Activated CD4-positive, alpha-beta memory T cell treated with anti-CD3 and anti-CD28 coated beads for 36 hours (primary cell): ENCODE data around the gene SH3D19. TPM values are rescaled to one million over a fixed set of nuclear protein-coding genes. Genes with fewer than 3 reads are reported as not detected.

Experiments
- CTCF ChIA-PET: fragments of 350-600 bp; sonication (Branson Sonifier 250); formaldehyde crosslinking; loops from one replicate; lab custom pipeline; 2021; ENCODE audit warnings: antibody characterized with exemption, inconsistent platforms; lab: Charles Lee
- POLR2A ChIA-PET: fragments of 350-600 bp; sonication (Branson Sonifier 250); formaldehyde crosslinking; loops from one replicate; lab custom pipeline; 2021; ENCODE audit warnings: antibody characterized with exemption; lab: Charles Lee
- DNase-seq: peaks from one replicate; pipeline ENCODE4 v3.0.0-alpha.2; 2020
- H3K27ac Mint-ChIP-seq: one replicate; pipeline ENCODE4 v1.8.0; 2021; ENCODE audit warnings: mixed read lengths
- H3K27me3 Mint-ChIP-seq: one replicate; pipeline ENCODE4 v1.8.0; 2021; ENCODE audit warnings: mixed read lengths
- H3K36me3 Mint-ChIP-seq: one replicate; pipeline ENCODE4 v1.8.0; 2021; ENCODE audit warnings: mixed read lengths
- H3K4me1 Mint-ChIP-seq: one replicate; pipeline ENCODE4 v1.8.0; 2021; ENCODE audit warnings: low read depth, mixed read lengths
- H3K4me3 Mint-ChIP-seq: one replicate; pipeline ENCODE4 v1.8.0; 2021; ENCODE audit warnings: mild to moderate bottlenecking, mixed read lengths
- H3K9me3 Mint-ChIP-seq: one replicate; pipeline ENCODE4 v1.8.0; 2021; ENCODE audit warnings: mixed read lengths
- intact Hi-C: fragments of 100-400 bp; cut with micrococcal nuclease; formaldehyde crosslinking; loops from one replicate; pipeline ENCODE4 v1.15.1; 2023
- total RNA-seq, 2 experiments: library from RNA; stranded (reverse); gene quantifications; one replicate each; pipeline ENCODE4 v1.2.3, GENCODE V29; 2021

SH3D19 gene
- total RNA-seq, 2 experiments from 2014 or later: 0.68 TPM; not detected in 1

DNA sequence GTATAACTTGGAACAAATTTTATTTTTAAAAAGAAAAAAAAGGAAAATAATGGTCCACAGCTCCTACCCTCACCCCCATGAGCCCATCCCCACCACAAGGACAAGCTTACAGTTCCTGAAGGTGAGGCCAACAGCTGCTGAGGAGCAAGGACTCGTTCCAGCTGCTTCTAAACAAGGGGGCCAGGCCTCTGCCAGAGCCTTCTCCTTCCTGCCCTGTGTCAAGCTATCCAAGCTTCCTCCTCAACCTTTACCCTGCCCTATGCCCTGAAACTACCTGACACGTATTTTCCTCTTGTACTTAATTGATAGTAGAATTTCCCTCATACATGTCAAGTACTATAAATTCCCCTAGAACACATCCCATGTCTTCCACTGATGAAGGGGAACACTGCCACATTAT lies 8.8 kb downstream of the SH3D19 start:
- ChIA-PET CTCF (no interaction called here), POLR2A (no interaction called here)
- no peak overlapping the region for H3K27ac Mint-ChIP-seq
- intact Hi-C loops: no loop called here
- no peaks in the 10 kb centered on the region for H3K4me1 Mint-ChIP-seq
- no peaks in the 10 kb centered on the region for H3K9me3 Mint-ChIP-seq
- no peak overlapping the region for H3K4me3 Mint-ChIP-seq
- H3K36me3 Mint-ChIP-seq: no peaks in the 10 kb centered on the region
- H3K27me3 Mint-ChIP-seq: peaks cover 16% of the 10 kb centered on the region
- no peak for DNase-seq

- no peaks in the 10 kb centered on the region for H3K36me3 Mint-ChIP-seq
- ChIA-PET CTCF (no interaction called here), POLR2A (no interaction called here)
- peaks cover 9% of the 10 kb centered on the region for H3K27me3 Mint-ChIP-seq
- DNase-seq: no peak
- H3K4me3 Mint-ChIP-seq: no peak overlapping the region
- H3K9me3 Mint-ChIP-seq: no peaks in the 10 kb centered on the region
- no peaks in the 10 kb centered on the region for H3K4me1 Mint-ChIP-seq
- intact Hi-C loops: no loop called here
- no peak overlapping the region for H3K27ac Mint-ChIP-seq
These were observed 10.1 kb downstream of the SH3D19 start for GRCh38 chr4:151315212-151315886.

DNA sequence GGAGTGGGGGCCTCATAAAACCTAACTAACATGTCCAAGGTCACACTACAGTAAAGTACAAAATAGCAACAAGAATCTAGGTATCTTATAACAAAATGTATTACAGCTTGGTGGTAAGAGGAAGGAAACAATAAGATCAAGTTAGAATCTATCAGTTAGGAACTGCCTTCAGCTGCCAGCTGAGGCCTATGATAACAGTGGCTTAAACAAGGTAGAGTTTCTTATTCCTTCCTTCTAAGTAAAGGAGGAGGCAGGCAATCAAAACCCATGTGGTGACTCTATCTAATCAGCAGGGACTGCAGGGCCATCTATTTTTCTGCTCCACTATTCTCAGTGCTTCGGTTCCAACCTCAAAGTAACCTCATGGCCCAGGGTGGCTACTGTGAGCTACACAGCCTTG lies 10.9 kb downstream of the SH3D19 start:
- Mint-ChIP-seq H3K36me3 (no peaks in the 10 kb centered on the region), H3K27me3 (peaks cover 7% of the 10 kb centered on the region), H3K27ac (no peak overlapping the region), H3K4me3 (no peak overlapping the region), H3K4me1 (no peaks in the 10 kb centered on the region), H3K9me3 (no peaks in the 10 kb centered on the region)
- ChIA-PET POLR2A (no interaction called here), CTCF (no interaction called here)
- no peak for DNase-seq
- intact Hi-C loops: no loop called here

DNA sequence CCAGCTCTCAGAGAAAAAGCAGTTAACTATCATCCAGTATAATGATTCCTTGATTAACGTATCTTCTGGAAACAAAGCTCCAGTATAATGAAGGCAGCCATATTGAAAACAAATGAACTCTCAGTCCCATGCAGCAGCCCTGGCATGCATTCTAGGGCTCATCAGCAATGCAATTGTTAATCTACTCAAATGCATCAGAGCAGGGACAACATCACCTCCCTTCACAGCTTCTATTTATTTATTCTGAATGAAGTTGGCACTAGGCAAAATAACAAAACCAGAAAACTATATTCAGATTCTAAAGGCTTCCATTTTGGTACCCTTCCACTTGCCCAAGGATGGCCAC lies 11.4 kb downstream of the SH3D19 start:
- ChIA-PET CTCF (no interaction called here), POLR2A (no interaction called here)
- no peaks in the 10 kb centered on the region for H3K9me3 Mint-ChIP-seq
- no peak overlapping the region for H3K4me3 Mint-ChIP-seq
- no peak overlapping the region for H3K27ac Mint-ChIP-seq
- intact Hi-C loops: no loop called here
- no peaks in the 10 kb centered on the region for H3K36me3 Mint-ChIP-seq
- peaks cover 7% of the 10 kb centered on the region for H3K27me3 Mint-ChIP-seq
- H3K4me1 Mint-ChIP-seq: no peaks in the 10 kb centered on the region
- no peak for DNase-seq

DNA sequence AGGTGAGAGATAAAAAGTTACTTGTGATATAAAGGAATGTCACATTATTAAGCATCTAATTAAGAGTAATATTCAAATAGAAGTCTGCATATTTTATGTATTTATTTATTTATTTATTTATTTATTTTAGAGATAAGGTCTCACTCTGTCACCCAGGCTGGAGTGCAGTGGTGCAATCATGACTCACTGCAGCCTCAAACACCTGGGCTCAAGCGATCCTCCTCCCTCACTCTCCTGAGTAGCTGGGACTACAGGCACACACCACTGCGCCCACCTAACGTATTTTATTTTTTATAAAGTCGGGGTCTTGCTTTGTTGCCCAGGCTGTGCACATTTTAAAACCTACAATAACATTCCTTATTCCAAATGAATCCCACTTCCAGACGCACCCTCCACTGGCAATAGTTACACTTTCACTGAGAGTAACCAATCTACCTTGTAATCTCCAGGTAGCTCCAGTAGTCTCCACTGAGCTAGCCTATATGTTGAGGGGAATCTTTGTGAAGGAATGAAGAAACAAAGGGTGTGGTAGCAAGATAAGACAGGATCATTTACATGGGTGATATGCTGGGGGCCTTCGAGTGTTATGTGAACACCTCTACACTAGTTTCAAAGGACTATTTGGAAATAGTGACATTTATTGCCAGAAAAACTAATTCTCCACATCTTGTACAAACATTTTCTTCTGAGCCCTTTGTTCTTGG lies 11.9 kb downstream of the SH3D19 start:
- Mint-ChIP-seq H3K36me3 (no peaks in the 10 kb centered on the region), H3K4me3 (no peak overlapping the region), H3K9me3 (no peaks in the 10 kb centered on the region), H3K27me3 (peaks cover 7% of the 10 kb centered on the region), H3K4me1 (no peaks in the 10 kb centered on the region), H3K27ac (no peak overlapping the region)
- CTCF ChIA-PET: no interaction called here
- POLR2A ChIA-PET: no interaction called here
- intact Hi-C loops: no loop called here
- no peak for DNase-seq

DNA sequence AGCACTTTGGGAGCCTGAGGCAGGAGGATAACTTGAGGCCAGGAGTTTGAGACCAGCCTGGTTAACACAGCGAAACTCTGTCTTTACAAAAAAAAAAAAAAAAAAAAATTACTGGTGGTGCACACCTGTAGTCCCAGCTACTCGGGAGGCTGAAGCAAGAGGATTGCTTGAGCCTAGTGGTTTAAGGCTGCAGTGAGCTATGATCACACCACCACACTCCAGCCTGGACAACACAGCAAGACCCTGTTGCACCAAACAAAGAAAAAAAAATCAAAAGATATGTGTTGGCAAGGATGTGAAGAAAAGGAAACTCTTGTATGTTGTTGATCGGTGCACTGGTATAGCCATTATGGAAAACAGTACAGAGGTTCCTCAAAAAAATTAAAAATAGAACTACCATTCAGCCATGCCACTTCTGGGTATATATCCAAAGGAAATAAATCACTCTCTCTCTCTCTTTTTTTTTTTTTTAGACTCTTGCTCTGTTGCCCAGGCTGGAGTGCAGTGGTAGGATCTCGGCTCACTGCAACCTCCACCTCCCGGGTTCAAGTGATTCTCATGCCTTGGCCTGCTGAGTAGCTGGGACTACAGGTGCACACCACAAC lies 15.2 kb downstream of the SH3D19 start:
- Mint-ChIP-seq H3K4me3 (no peak overlapping the region), H3K36me3 (no peaks in the 10 kb centered on the region), H3K27me3 (no peaks in the 10 kb centered on the region), H3K27ac (no peak overlapping the region), H3K9me3 (no peaks in the 10 kb centered on the region), H3K4me1 (no peaks in the 10 kb centered on the region)
- ChIA-PET POLR2A (no interaction called here), CTCF (interaction anchor here (0.6 kb wide), 1 partner anchor 374 kb away, joined by 3 read pairs; no protein-coding TSS in a partner anchor)
- intact Hi-C loops: no loop called here
- DNase-seq: no peak

- no peak overlapping the region for H3K4me3 Mint-ChIP-seq
- no peaks in the 10 kb centered on the region for H3K27me3 Mint-ChIP-seq
- H3K4me1 Mint-ChIP-seq: no peaks in the 10 kb centered on the region
- intact Hi-C loops: no loop called here
- no peak for DNase-seq
- no peak overlapping the region for H3K27ac Mint-ChIP-seq
- H3K36me3 Mint-ChIP-seq: no peaks in the 10 kb centered on the region
- CTCF ChIA-PET: no interaction called here
- no peaks in the 10 kb centered on the region for H3K9me3 Mint-ChIP-seq
- POLR2A ChIA-PET: no interaction called here
These were observed 20.6 kb downstream of the SH3D19 start for GRCh38 chr4:151304755-151305154.

- POLR2A ChIA-PET: no interaction called here
- no peaks in the 10 kb centered on the region for H3K4me1 Mint-ChIP-seq
- H3K36me3 Mint-ChIP-seq: no peaks in the 10 kb centered on the region
- intact Hi-C loops: no loop called here
- H3K9me3 Mint-ChIP-seq: no peaks in the 10 kb centered on the region
- H3K27me3 Mint-ChIP-seq: no peaks in the 10 kb centered on the region
- DNase-seq: no peak
- CTCF ChIA-PET: interaction anchor here (0.9 kb wide), 1 partner anchor 28 kb away, joined by 3 read pairs; no protein-coding TSS in a partner anchor
- H3K4me3 Mint-ChIP-seq: no peak overlapping the region
- no peak overlapping the region for H3K27ac Mint-ChIP-seq
These were observed 21.2 kb downstream of the SH3D19 start for GRCh38 chr4:151304226-151304625.

DNA sequence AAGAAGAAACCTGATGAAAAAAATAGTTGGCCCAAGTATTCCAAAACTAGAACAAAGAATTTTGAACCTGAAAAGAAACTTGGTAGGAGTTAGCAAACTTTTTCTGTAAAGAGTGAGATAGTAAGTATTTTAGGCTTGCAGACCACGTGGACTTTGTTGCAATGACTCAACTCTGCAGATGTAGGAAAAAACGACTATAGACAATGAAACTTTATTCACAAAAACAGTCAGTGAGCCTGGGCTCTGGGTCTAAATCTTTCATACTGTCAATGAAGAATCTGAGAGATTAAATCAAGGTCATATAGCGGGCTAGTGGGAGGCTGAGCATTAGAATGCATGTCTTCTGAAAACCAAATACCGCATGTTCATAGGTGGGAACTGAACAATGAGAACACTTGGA lies 23.0 kb downstream of the SH3D19 start:
- DNase-seq: no peak
- Mint-ChIP-seq H3K4me3 (no peak overlapping the region), H3K36me3 (no peaks in the 10 kb centered on the region), H3K4me1 (no peaks in the 10 kb centered on the region), H3K9me3 (no peaks in the 10 kb centered on the region), H3K27ac (no peak overlapping the region), H3K27me3 (peaks cover 2% of the 10 kb centered on the region)
- intact Hi-C loops: no loop called here
- ChIA-PET POLR2A (no interaction called here), CTCF (no interaction called here)

- H3K27ac Mint-ChIP-seq: no peak overlapping the region
- DNase-seq: no peak
- no peaks in the 10 kb centered on the region for H3K4me1 Mint-ChIP-seq
- ChIA-PET CTCF (no interaction called here), POLR2A (no interaction called here)
- no peaks in the 10 kb centered on the region for H3K9me3 Mint-ChIP-seq
- intact Hi-C loops: no loop called here
- no peak overlapping the region for H3K4me3 Mint-ChIP-seq
- H3K36me3 Mint-ChIP-seq: no peaks in the 10 kb centered on the region
- peaks cover 3% of the 10 kb centered on the region for H3K27me3 Mint-ChIP-seq
These were observed 28.2 kb downstream of the SH3D19 start for GRCh38 chr4:151297170-151297569.

DNA sequence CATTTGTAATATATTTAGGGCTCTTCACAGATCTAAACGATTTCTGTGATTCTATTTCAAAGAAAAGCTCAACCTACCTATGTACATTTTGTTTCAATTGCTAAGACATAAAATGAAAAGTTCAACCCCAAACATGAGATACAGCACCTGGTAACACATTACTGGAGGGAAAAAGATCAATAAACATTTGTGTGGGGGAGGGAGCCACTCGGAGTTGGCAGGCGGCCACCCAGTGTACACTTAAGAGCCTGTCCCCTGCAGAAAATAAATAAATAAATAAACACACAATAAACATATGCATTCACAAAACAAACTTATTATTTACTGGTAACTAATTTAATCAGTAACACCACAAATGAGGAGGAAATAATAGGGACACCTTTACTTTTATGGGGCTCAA lies 29.2 kb downstream of the SH3D19 start:
- intact Hi-C loops: no loop called here
- Mint-ChIP-seq H3K27ac (no peak overlapping the region), H3K4me3 (no peak overlapping the region), H3K27me3 (peaks cover 3% of the 10 kb centered on the region), H3K4me1 (no peaks in the 10 kb centered on the region), H3K9me3 (no peaks in the 10 kb centered on the region), H3K36me3 (no peaks in the 10 kb centered on the region)
- POLR2A ChIA-PET: no interaction called here
- CTCF ChIA-PET: no interaction called here
- DNase-seq: no peak

- Mint-ChIP-seq H3K27ac (no peak overlapping the region), H3K9me3 (no peaks in the 10 kb centered on the region), H3K36me3 (no peaks in the 10 kb centered on the region), H3K4me1 (no peaks in the 10 kb centered on the region), H3K4me3 (no peak overlapping the region), H3K27me3 (peaks cover 3% of the 10 kb centered on the region)
- DNase-seq: no peak
- ChIA-PET POLR2A (no interaction called here), CTCF (interaction anchor here (0.6 kb wide), 1 partner anchor 134 kb away, joined by 3 read pairs; no protein-coding TSS in a partner anchor)
- intact Hi-C loops: no loop called here
These were observed 30.4 kb downstream of the SH3D19 start for GRCh38 chr4:151294833-151295496.
